ENCODE results near the gene HRH1.

The HRH1 gene

DNA sequence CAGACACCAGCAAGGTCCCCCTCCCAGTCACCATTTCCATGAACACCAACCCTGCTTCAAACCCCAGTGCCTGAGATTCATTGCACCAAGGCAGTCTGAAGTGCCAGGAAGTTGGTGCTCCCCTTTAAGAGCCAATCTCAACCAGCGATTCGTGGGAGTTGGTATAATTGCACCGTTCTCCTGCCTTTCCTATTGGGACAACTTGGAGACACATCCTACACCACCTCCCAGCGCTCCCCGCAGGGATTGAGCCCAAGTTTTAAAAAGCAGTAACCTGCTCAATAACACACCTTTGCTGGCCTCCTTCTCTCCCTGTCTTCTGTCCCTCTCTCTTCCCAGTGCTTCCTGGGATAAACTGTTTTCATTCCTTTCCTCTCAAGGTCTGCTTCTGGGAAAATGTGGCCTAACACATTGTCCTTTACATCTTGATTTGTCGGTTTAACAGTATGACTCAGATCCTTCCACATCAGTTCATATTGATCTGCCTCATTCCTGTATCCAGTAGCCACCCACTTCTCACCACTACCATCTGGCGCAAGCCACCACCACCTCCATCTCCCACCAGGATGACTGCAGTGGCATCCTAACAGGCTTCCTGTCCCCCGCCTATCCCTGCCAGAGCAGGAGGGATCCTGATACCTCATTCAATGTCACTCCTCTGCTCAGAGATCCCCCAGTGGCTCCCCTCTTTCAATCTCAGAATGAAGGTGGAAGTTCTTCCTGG, 37.8 kb upstream of the HRH1 start:
- Histone ChIP-seq H3K27ac (ENCODE audit: low read depth, low read length) (no peak overlapping the region), H3K9me2 (replicated peaks; ENCODE audit: insufficient read depth, low read length) (no peaks in the 10 kb centered on the region), H3K4me3 (ENCODE audit: insufficient read depth, low read length, poor library complexity, severe bottlenecking) (no peak overlapping the region), H3K9ac (ENCODE audit: low read length) (no peak overlapping the region), H2AFZ (ENCODE audit: low read depth, low read length, severe bottlenecking) (no peak overlapping the region), H3K27me3 (ENCODE audit: low read length) (no peaks in the 10 kb centered on the region), H3K4me2 (ENCODE audit: low read depth, low read length, poor library complexity, severe bottlenecking) (no peak overlapping the region), H3F3A (ENCODE audit: insufficient read depth) (no peaks in the 10 kb centered on the region), H4K20me1 (ENCODE audit: low read depth, low read length) (no peaks in the 10 kb centered on the region), H3K79me2 (ENCODE audit: insufficient read depth, low read length) (no peaks in the 10 kb centered on the region), H3K9me3 (ENCODE audit: insufficient read depth, low read length) (no peaks in the 10 kb centered on the region), H3K36me3 (ENCODE audit: low read length) (no peaks in the 10 kb centered on the region)
- no peak for TF ChIP-seq EZH2phosphoT487 (conservative IDR thresholded peaks at IDR 0.05; ENCODE audit: low read length)
- TF ChIP-seq, protein P1, sequence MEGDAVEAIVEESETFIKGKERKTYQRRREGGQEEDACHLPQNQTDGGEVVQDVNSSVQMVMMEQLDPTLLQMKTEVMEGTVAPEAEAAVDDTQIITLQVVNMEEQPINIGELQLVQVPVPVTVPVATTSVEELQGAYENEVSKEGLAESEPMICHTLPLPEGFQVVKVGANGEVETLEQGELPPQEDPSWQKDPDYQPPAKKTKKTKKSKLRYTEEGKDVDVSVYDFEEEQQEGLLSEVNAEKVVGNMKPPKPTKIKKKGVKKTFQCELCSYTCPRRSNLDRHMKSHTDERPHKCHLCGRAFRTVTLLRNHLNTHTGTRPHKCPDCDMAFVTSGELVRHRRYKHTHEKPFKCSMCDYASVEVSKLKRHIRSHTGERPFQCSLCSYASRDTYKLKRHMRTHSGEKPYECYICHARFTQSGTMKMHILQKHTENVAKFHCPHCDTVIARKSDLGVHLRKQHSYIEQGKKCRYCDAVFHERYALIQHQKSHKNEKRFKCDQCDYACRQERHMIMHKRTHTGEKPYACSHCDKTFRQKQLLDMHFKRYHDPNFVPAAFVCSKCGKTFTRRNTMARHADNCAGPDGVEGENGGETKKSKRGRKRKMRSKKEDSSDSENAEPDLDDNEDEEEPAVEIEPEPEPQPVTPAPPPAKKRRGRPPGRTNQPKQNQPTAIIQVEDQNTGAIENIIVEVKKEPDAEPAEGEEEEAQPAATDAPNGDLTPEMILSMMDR (IDR thresholded peaks at IDR 0.05; ENCODE audit: insufficient read depth, low read length, poor library complexity, severe bottlenecking) = no peak

DNA sequence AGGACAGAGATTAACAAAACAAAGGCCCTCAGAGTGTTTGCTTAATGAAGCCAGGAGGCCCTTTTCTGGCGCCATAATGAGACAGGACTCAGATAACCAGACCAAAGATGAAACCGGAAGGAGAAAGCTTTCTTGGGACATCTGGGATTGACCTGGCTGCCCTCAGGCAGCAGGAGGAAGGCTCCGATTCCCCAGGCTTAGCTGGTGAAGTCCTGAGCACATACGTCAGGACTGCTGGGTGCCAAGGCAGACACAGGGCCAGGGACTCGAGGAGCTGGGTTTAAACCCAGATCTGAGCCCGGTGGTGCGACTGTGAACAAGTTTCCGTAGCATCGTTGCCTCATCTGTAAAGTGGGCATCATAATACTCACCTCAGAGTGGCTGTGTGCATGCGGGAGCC, 36.7 kb upstream of the HRH1 start:
- H3K9me2 ChIP-seq (replicated peaks; ENCODE audit: insufficient read depth, low read length) = no peaks in the 10 kb centered on the region
- no peaks in the 10 kb centered on the region for H3K9me3 ChIP-seq (ENCODE audit: insufficient read depth, low read length)
- H3K79me2 ChIP-seq (ENCODE audit: insufficient read depth, low read length) = no peaks in the 10 kb centered on the region
- TF ChIP-seq, protein P1 (IDR thresholded peaks at IDR 0.05; ENCODE audit: insufficient read depth, low read length, poor library complexity, severe bottlenecking) = no peak
- TF ChIP-seq EZH2phosphoT487 (conservative IDR thresholded peaks at IDR 0.05; ENCODE audit: low read length) = no peak
- no peak overlapping the region for H3K4me3 ChIP-seq (ENCODE audit: insufficient read depth, low read length, poor library complexity, severe bottlenecking)
- H4K20me1 ChIP-seq (ENCODE audit: low read depth, low read length) = no peaks in the 10 kb centered on the region
- no peak overlapping the region for H3K4me2 ChIP-seq (ENCODE audit: low read depth, low read length, poor library complexity, severe bottlenecking)
- no peaks in the 10 kb centered on the region for H3F3A ChIP-seq (ENCODE audit: insufficient read depth)
- no peaks in the 10 kb centered on the region for H3K27me3 ChIP-seq (ENCODE audit: low read length)
- no peaks in the 10 kb centered on the region for H3K36me3 ChIP-seq (ENCODE audit: low read length)
- H3K27ac ChIP-seq (ENCODE audit: low read depth, low read length) = no peak overlapping the region
- no peak overlapping the region for H2AFZ ChIP-seq (ENCODE audit: low read depth, low read length, severe bottlenecking)
- H3K9ac ChIP-seq (ENCODE audit: low read length) = no peak overlapping the region

DNA sequence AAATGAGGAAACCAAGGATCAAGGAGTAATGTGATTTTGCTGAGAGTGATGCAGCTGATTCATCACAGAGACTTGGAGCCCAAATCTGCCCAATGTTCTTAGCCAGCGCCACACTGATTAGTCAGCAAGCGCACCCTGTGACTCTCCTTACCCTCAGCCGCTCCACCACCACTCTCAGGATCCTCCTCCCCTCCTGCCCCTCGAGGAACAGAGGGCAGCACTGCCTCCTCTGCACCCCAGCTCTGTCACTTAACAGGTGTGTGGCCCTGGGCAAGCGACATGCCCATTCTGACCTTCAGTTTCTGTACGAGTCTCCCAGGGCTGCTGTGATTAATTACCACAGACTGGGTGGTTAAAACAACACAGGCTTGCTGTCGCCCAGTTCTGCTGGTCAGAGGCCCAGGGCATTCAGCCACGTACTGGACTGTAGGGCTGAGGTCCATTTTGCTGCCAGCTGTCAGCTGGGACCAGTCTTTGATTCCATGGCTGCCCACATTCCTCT, 36.1 kb upstream of the HRH1 start:
- Histone ChIP-seq H4K20me1 (ENCODE audit: low read depth, low read length) (no peaks in the 10 kb centered on the region), H3F3A (ENCODE audit: insufficient read depth) (no peaks in the 10 kb centered on the region), H3K4me3 (ENCODE audit: insufficient read depth, low read length, poor library complexity, severe bottlenecking) (no peak overlapping the region), H3K9me3 (ENCODE audit: insufficient read depth, low read length) (no peaks in the 10 kb centered on the region), H3K79me2 (ENCODE audit: insufficient read depth, low read length) (no peaks in the 10 kb centered on the region), H2AFZ (ENCODE audit: low read depth, low read length, severe bottlenecking) (no peak overlapping the region), H3K36me3 (ENCODE audit: low read length) (no peaks in the 10 kb centered on the region), H3K27ac (ENCODE audit: low read depth, low read length) (no peak overlapping the region), H3K9me2 (replicated peaks; ENCODE audit: insufficient read depth, low read length) (no peaks in the 10 kb centered on the region), H3K9ac (ENCODE audit: low read length) (no peak overlapping the region), H3K4me2 (ENCODE audit: low read depth, low read length, poor library complexity, severe bottlenecking) (no peak overlapping the region), H3K27me3 (ENCODE audit: low read length) (no peaks in the 10 kb centered on the region)
- no peak for TF ChIP-seq EZH2phosphoT487 (conservative IDR thresholded peaks at IDR 0.05; ENCODE audit: low read length)
- TF ChIP-seq, protein P1 (IDR thresholded peaks at IDR 0.05; ENCODE audit: insufficient read depth, low read length, poor library complexity, severe bottlenecking) = no peak
